NCI-H524 (cell line): ENCODE data around the gene LIPH.
"Not testable (repeated sequence)": the region's sequence is repeated elsewhere in the genome, so short reads cannot be mapped to it uniquely, and the experiment has no call there.

ENCODE experiments used
- DNase-seq, 2 experiments: peaks; one replicate each; lab custom pipeline; 2025; lab: John Stamatoyannopoulos, UW

LIPH gene

DNA sequence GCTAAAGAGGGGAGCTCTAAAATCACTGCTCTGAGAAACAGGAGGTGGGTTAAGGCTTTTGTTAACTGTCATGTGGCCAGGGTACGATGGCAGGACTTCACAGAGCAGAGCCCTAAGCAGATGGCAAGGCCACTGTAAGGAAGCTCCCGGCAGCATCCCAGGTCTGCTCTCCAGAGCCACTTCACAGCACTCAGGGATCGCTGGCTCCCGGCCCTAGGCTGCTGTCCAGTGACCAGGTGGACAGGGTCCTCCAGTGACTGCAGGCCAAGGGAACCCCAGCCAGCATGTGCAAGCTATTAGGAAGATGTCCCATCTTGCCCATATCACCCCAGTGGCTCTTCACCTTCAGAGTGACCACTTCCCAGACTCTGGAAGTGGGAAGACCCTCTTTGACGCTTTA is 63.9 kb downstream of the LIPH start:
- peak; percentile 25 to 66 for DNase-seq

DNA sequence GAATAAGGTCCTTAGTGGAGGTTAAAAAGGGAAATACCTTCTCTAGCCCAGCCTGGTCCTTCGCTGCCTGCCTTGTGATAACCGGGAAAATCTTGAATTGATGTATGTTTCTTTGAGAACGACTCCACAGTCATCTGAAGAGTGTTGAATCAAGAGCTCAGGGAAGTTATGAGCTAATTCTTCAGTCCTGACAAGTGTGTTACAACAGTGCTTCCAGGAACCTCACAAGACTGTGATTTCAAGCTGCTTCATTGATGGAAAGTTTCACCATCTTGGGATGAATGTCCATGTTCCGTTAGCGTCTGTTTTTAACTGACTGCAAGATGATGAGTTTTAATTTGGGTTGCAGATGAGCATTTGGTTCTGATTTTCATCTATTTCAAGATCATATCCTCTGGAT is 66.0 kb downstream of the LIPH start:
- no peak for DNase-seq

DNA sequence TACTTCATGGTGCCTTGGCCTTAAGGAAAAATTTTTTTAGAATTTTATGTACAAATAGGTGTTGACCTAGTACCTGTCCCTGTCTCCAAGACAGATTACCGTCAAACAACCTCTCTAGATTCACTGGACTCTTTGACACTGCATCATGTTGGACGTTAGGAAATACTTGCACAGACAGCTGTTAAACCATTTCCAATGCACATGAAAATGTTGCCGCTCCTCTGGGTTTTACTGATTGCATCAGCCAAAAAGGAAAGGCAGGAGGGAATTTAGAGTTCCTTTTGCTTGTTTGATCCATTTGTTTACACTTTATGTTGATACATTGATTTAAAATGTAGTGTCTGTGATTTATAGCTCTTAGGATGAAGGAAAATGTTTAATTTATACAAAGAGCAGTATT is 68.1 kb downstream of the LIPH start:
- DNase-seq = no peak

DNA sequence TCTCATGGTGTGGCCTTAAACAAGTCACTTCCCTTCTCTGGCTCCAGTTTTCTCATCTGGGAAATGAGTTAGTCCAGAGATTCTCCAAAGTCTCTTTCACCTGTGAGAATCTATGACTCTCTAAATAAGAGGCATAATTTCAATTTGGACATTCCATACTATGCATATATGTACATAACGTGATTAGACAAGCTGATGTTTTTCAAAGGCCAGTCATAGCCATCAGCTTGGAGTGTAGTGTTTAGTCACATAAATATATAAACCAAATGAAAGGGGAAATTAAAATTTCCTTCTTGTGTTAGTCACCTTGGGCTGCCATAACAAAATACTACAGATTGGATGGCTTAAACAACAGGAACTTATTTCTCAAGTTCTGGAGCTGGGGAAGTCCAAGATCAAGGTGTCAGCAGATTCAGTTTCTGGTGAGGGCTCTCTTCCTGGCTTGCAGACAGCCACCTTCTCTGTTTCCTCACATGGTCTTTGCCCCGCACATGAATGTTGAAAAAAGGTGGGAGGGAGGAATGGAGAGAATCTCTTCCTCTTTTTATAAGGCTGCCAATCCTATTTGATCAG is 72.9 kb downstream of the LIPH start:
- DNase-seq = no peak

DNA sequence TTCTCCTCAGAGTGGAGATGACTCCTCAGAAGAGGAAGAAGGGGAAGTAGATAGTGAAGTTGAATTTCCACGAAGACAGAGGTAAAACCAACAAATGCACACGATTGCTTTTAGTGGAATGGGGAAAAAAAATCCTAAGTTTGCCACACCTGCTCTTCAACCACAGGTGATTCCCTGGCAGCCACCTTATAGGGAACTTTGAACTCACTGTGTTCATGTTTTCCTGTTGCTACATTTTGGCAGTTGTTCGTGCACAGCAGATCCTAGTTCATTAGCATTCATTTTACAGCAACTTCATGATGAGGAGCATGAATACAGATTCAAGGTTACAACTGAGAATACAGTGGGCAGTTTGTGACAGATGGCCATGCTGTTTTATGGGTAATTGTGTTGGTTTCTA is 75.1 kb downstream of the LIPH start:
- DNase-seq = no peak

DNA sequence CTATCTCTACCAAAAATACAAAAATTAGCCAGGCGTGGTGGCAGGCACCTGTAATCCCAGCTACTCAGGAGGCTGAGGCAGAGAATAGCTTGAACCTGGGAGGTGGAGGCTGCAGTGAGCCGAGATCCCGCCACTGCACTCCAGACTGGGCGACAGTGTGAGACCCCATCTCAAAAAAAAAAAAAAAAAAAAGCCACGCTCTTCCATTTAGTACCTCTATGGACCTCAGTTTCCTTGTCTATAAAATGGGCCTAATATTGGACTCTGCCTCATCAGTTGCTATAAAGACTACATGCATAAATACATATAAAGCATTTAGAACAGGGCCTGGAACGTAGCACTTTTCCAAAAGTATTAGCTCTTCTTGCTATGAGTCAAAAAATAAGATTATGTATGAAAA is 77.5 kb downstream of the LIPH start:
- DNase-seq = not testable (repeated sequence)

DNA sequence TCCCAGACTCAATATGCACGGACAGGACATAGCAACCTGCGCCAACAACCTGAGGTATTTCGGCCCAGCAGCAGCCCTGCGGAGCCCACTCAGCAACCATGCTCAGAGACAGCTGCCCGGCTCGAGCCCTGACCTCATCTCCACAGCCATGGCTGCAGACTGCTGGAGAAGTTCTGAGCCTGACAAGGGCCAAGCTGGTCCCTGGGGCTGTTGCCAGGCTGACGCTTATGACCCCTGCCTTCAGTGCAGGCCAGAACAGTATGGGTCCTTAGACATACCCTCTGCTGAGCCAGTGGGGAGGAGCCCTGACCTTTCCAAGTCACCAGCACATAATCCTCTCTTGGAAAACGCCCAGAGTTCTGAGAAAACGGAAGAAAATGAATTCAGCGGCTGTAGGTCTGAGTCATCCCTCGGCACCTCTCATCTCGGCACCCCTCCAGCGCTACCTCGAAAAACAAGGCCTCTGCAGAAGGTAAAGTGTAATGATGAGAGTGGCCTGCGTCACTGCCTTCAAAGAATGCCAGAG is 79.0 kb downstream of the LIPH start:
- no peak for DNase-seq

DNA sequence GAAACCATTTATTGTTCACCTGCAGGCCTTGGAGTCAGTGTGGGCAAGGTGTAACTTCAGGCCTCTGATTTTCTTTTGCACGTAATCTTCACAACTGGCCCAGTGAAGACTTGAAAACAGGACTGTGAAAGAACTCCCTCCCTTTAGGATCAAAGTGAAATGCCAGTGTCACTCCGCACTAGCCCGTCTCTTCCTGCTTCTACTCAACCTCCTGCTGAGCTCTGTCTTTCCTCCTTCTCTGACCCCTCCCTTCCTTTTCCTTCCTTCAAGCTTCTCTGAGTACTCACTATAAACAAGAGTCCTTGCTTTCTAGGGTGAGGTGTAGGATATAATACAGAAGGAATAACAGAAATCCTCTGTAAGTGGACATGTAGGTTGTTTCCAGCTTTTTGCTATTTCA is 82.1 kb downstream of the LIPH start:
- DNase-seq = no peak

DNA sequence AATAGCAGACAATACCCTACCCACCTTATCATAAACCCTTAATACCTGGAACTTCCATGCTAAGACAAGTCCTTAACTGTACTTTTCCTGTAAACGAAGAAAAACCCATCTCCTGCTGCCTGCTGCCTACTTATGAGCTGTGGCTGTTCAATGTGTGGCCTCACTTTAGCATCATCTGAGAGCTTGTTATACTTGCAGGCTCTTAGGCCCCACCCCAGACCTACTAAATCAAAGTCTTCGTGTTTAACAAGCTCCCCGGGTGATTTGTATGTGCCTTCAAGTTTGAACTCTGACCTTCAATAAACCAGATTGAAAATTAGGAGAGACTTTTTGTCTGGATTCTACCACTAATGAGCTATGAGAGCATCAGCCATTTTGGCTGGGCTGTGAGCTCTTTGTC is 82.8 kb downstream of the LIPH start:
- no peak for DNase-seq

DNA sequence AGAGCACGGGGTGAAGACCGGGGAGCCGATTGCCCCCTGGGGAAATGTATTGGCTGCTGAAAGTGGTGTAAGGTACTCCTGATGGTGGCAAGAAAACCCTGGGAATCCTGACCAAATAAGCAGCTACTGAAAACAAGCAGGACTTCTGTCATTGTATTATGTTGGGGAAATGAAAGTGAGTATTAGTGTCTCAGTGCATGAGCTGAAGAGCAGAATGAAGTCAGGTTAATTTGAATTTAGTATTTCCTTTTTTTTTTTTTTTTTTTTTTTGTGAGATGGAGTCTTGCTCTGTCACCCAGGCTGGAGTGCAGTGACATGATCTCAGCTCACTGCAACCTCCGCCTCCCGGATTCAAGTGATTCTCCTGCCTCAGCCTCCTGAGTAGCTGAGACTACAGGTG is 86.3 kb downstream of the LIPH start:
- not testable (repeated sequence) for DNase-seq

DNA sequence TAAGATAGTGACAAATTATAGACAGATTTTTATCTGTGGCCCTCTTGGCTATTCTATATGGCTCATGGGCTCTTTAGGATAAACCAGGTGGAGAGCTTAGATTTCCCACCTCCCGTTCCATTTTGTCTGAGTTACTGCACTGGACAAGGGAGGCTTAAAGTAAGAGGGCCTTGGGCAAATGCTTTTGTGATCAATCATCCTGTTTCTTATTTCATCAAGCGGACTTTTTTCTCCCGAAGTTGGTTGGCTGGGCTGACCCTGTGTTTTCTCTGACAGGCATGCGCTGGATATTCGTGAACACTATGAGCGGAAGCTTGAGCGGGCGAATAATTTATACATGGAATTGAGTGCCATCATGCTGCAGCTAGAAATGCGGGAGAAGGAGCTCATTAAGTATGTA is 86.9 kb downstream of the LIPH start:
- no peak for DNase-seq

DNA sequence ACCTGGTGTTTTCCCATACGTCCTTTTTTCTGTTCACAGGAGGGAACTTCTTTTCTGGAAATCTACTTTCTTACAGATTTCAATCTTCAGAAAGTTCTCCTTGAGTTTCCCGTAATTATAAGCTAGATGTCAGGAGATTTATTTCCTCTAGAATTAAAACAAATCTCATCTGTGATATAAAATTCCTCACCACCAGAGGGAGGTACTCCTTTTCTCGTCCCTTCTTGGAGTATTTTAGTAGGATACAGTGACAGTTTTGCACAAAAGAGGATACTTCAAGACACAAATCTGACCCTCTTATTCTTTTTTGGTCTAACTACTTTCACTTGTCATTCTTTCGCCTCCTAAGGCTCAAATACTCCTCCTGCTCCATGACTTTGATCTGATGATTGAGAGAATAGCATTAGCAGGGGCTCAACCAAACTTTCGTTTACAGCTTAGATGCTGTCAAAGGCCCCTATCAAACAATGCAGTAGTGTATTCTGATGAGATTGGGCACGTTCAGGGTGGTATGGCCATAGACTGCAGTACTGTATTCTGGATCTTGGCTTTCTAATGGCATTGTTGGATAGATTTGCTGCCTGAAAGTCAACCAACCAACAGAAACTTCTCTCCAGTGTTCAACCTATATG is 91.6 kb downstream of the LIPH start:
- peak in 1 of 2 experiments; percentile 27 for DNase-seq

DNA sequence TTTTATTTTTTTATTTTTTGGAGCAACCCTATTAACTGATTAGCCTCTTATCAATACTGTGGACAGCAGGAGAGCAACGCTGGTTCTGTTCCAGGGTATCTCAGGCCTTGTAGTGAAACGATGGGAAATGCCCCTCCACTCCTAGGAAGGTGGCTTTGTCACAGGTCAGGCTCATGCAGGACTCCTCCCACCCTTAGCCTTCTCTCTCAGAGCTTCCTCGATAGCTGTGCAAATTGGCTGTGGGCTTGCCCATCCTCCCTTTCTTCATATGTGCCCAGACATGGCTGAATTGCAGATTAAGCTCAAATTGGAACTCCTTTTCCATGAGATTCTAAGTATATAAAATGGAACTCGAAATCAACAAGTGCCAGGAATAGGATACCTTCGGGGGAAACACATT is 92.1 kb downstream of the LIPH start:
- DNase-seq = no peak

DNA sequence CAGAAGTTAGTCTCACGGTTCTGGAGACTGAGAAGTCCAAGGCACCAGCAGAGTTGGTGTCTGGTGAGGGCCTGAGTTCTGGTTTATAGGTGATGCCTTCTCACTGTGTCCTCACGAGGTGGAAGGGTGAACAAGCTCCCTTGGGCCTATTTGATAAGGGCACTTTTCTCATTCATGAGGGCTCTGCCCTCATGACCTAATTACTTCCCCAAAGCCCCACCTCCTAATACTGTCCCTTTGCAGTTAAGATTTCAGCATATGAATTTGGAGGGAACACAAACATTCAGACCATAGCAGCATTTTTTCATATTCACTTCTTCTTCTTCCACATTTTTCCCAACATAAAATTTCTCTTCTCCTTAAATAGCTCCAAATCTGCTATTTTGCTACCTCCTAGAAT is 95.0 kb downstream of the LIPH start:
- no peak for DNase-seq
